IPS-18a (cell line): Measurements from ENCODE around the gene DHRS3.

ENCODE experiments used
- H3K27ac ChIP-seq: one replicate; pipeline ENCODE4 v1.5.1; 2013; ENCODE audit warnings: low read length
- H3K27me3 ChIP-seq: one replicate; pipeline ENCODE4 v1.6.1; 2013; ENCODE audit warnings: mild to moderate bottlenecking, low read length; ENCODE audit not compliant: control insufficient read depth, insufficient read depth
- H3K36me3 ChIP-seq: one replicate; pipeline ENCODE4 v1.6.1; 2013; ENCODE audit warnings: low read depth, low read length; ENCODE audit not compliant: control insufficient read depth
- H3K4me1 ChIP-seq: one replicate; pipeline ENCODE4 v1.6.1; 2013; ENCODE audit warnings: low read depth, low read length; ENCODE audit not compliant: control insufficient read depth
- H3K4me3 ChIP-seq: one replicate; pipeline ENCODE4 v1.5.1; 2013; ENCODE audit warnings: low read length
- H3K9ac ChIP-seq: one replicate; pipeline ENCODE4 v1.6.1; 2013; ENCODE audit warnings: mild to moderate bottlenecking, low read length, moderate library complexity
- H3K9me3 ChIP-seq: one replicate; pipeline ENCODE4 v1.6.1; 2013; ENCODE audit warnings: low read depth, low read length; ENCODE audit not compliant: control insufficient read depth

The DHRS3 gene

DNA sequence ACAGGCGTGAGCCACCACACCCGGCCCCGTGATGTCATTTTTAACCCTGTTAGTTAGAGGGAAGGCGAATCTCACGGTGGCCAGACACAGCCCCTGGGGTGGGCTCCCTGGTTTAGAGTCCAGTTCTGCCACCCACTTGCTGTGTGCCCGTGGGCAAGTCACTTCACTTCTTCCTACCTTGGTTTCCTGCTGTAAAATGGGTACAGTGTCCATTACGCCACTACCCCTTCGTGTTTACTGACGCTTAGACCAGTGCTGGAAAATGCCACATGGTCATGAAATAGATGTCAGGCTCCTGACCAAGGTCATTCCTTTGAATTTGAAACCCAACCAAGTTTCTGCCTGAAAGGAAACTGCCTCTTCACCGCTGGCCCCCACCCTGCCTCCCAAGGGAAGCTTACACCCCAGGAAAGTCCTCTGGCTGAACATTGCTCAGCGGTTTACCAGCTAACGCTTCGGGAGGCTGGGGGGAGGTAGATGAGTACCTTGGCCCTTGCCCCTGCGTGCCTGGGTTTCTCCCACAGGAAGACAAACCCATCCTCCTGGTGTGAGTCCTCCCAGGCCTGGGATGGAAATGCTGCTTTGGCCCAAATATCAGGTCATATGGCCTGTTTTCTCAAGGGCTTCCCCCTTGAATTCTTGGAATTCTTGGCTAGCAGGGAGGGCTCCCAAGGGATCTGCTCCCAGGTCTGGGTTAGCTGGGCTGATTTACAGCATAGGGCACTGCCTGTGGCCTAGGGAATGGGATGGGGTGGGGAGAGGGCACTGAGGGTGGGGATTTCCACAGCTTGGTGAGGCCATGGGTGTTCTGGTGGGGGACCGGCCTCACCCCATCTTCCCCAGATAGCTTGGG is 18.3 kb upstream of the DHRS3 start:
- H3K9ac ChIP-seq = no peak overlapping the region
- peaks cover 19% of the 10 kb centered on the region for H3K4me1 ChIP-seq
- H3K9me3 ChIP-seq = peaks cover 16% of the 10 kb centered on the region
- no peak overlapping the region for H3K27ac ChIP-seq
- H3K27me3 ChIP-seq = no peaks in the 10 kb centered on the region
- H3K36me3 ChIP-seq = no peaks in the 10 kb centered on the region
- H3K4me3 ChIP-seq = no peak overlapping the region

DNA sequence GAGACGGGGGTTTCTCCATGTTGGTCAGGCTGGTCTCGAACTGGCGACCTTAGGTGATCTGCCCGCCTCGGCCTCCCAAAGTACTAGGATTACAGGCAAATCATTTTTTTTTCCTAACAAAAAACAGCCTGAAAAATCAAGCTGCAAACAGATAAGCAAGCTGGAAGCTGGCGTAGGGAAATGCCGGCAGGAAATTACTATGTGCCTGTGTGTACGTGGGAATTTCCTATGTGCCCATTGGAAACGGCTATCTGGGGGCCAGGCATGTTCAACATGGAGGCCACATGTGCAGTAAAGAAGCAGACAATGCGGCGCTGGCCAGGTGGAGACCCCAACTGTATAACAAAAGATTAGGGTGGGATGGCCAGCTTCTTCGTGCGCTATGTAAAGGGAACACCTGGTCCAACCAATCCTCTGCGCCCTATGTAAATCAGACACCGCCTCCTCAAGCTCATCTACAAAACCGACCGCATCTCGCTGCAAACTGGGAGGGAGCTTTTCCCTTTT is 16.7 kb upstream of the DHRS3 start:
- peaks cover 24% of the 10 kb centered on the region for H3K4me1 ChIP-seq
- H3K36me3 ChIP-seq = no peaks in the 10 kb centered on the region
- H3K4me3 ChIP-seq = no peak overlapping the region
- H3K27me3 ChIP-seq = no peaks in the 10 kb centered on the region
- H3K9me3 ChIP-seq = peaks cover 4% of the 10 kb centered on the region
- no peak overlapping the region for H3K27ac ChIP-seq
- no peak overlapping the region for H3K9ac ChIP-seq

DNA sequence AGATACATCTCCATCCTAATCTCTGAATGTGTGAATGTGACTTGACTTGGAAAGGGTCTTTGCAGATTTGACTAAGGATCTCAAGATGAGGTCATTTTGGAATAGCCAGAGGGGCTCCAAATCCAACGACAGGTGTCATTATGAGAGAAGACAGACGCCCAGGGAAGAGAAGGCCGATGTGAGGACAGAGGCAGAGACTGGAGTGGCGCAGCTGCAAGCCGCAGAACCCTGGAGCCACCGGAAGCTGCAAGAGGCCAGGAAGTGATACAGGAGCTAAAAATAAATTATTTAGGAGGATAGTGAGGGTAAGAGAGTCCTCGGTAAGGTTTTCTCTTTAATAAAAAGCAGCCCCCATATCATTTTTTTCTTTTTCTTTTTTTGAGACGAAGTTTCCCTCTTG is 16.1 kb upstream of the DHRS3 start:
- H3K4me1 ChIP-seq = peaks cover 29% of the 10 kb centered on the region
- no peaks in the 10 kb centered on the region for H3K36me3 ChIP-seq
- no peaks in the 10 kb centered on the region for H3K9me3 ChIP-seq
- H3K4me3 ChIP-seq = no peak overlapping the region
- no peak overlapping the region for H3K9ac ChIP-seq
- no peak overlapping the region for H3K27ac ChIP-seq
- H3K27me3 ChIP-seq = no peaks in the 10 kb centered on the region

DNA sequence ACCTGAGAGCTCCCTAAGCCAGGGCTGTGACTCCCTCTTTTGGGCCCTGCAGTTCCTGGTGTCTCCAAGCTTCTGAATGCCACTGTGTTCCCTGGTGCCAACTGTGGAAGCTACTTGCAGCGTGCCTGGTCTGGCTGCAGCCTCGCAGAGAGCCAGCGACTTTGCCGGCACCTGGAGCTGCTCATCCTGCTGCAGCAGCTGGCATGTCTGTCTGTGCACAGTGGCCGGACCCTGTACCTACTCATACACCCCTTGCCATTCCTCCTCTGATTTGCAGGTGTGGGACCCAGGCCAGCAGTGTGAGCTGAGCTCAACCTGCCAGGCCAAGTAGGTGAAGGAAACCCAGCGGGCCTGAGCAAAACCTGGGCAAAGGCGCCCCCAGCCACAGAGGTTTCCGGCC is 13.6 kb upstream of the DHRS3 start:
- Histone ChIP-seq H3K27me3 (no peaks in the 10 kb centered on the region), H3K4me1 (peaks cover 31% of the 10 kb centered on the region), H3K9me3 (no peaks in the 10 kb centered on the region), H3K9ac (no peak overlapping the region), H3K27ac (no peak overlapping the region), H3K36me3 (no peaks in the 10 kb centered on the region), H3K4me3 (no peak overlapping the region)

DNA sequence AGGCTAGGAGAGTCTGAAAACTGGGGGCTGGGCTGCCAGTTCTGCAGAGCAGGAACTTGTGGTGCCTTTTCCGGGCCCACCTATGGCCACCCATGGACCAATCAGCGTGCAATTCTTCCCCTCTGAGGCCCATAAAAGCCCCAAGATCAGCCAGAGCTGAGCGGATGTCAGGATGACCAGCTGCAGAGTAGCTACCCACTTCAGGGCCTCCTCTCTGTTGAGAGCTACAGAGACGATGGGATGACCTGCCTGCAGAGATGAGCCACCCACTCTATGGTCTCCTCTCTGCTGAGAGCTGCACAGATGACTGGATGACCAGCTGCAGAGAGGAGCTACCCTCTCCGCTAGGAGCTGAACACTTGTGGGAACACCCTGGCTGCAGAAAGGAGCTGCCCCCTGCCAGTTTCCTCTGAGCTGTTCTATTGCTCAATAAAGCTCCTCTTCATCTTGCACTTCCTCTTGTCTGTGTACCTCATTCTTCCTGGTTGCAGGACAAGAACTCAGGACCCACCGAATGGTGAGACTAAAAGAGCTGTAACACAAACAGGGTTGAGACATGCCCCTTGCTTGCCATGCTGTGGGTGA is 13.0 kb upstream of the DHRS3 start:
- no peak overlapping the region for H3K27ac ChIP-seq
- no peak overlapping the region for H3K4me3 ChIP-seq
- no peaks in the 10 kb centered on the region for H3K27me3 ChIP-seq
- no peaks in the 10 kb centered on the region for H3K9me3 ChIP-seq
- peaks cover 26% of the 10 kb centered on the region for H3K4me1 ChIP-seq
- H3K9ac ChIP-seq = no peak overlapping the region
- no peaks in the 10 kb centered on the region for H3K36me3 ChIP-seq

DNA sequence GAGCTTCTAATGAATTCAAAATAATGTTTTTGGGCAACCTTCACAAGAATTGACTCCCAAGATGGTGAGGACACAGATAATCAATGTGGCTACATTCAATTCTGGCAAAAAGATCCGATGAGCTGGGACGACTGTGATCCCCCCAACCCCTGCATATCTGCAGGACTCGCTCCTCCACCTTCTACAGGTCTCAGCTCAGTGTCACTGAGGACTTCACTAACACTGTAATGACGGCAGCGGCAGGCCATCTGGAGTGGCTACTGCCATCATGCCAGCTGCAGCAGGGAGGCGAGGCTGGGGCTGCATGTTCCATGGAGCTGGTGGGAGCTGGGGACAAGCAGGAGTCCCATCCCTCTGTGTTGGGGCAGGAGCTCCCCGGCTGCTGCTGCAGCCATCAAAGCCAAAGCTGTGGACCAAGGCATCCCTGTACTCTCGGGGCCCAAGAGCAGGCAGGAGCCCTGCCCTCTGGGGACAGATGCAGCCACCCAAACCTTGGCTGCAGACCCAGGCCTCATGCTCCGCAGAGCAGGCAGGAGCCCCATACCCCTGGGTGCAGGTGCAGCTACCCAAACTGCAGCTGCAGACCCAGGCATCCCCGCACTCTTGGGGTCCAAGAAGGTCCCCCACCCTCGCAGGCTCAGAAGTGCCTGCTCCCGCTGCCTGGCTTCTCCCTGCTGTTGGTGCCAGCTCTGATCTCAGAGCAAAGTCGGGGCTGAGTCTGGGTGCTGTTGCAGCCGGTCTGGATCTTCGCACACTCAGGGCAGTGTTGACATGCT is 12.2 kb upstream of the DHRS3 start:
- Histone ChIP-seq H3K4me3 (no peak overlapping the region), H3K9ac (no peak overlapping the region), H3K27ac (no peak overlapping the region), H3K9me3 (no peaks in the 10 kb centered on the region), H3K4me1 (peaks cover 26% of the 10 kb centered on the region), H3K36me3 (no peaks in the 10 kb centered on the region), H3K27me3 (no peaks in the 10 kb centered on the region)

DNA sequence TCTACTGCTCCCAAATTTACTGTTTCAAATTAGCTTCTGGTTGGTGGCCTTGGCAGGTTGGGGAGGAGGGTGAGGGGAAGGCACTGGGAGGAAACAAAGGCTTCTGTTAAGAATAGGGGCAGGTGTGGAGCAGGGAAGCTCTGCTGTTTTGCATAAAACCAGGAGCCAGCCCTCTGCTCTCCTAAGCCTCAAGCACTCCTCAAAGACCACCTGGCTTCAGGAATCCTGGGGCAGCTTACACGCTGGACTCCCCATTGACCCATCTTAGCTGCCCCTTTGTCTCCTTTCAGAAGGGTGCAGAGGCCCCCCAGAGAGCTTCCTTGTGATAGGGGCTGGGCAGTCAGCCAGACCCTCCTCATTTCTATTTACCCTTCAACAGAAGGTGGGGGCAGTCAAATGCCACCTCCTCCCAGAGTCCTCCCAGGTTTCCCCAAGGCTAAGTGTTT is 11.5 kb upstream of the DHRS3 start:
- H3K9ac ChIP-seq = no peak overlapping the region
- H3K27ac ChIP-seq = no peak overlapping the region
- no peaks in the 10 kb centered on the region for H3K36me3 ChIP-seq
- H3K27me3 ChIP-seq = no peaks in the 10 kb centered on the region
- H3K4me1 ChIP-seq = peaks cover 26% of the 10 kb centered on the region
- no peak overlapping the region for H3K4me3 ChIP-seq
- H3K9me3 ChIP-seq = no peaks in the 10 kb centered on the region

DNA sequence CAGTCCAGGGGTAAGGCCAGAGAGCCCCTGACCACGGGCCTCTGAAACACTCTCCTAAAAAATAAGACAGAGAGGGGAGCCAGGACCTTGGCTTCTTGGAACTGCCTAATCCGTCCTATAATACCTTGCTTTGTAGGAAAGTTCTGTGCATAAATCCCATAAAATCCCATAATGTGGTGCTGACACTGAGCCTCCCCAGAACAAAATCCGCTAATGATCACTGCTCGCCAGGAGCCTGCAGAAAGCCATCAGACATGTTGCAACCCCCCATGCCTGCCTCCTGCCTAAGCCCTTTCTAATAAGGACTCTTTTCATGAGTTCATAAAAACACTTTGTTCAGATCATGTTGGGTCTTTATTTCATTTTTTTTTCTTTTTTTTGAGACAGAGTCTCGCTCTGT is 9.3 kb upstream of the DHRS3 start:
- Histone ChIP-seq H3K4me1 (peaks cover 24% of the 10 kb centered on the region), H3K4me3 (no peak overlapping the region), H3K9me3 (no peaks in the 10 kb centered on the region), H3K27ac (no peak overlapping the region), H3K27me3 (no peaks in the 10 kb centered on the region), H3K9ac (no peak overlapping the region), H3K36me3 (no peaks in the 10 kb centered on the region)

DNA sequence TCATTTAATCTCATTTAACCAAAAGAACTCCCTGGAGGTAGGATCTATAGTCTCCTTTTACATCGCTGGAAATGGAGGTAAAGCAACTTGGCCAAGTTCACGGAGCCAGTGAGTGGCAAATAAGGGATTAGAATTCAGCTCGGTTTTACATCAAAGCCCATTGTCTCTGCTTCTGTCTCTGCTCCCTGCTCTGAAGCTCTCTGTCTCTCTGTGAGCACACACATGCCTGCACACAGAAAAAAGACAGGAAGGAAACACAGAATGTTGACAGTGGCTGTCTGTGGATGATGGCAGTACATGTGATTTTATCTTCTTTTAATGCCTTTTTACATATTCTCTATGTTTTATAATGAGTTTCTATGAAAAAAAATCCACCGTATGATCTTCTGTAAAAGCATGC is 8.9 kb upstream of the DHRS3 start:
- H3K27ac ChIP-seq = no peak overlapping the region
- H3K4me3 ChIP-seq = no peak overlapping the region
- peaks cover 21% of the 10 kb centered on the region for H3K4me1 ChIP-seq
- H3K9ac ChIP-seq = no peak overlapping the region
- H3K9me3 ChIP-seq = no peaks in the 10 kb centered on the region
- H3K36me3 ChIP-seq = no peaks in the 10 kb centered on the region
- H3K27me3 ChIP-seq = no peaks in the 10 kb centered on the region

DNA sequence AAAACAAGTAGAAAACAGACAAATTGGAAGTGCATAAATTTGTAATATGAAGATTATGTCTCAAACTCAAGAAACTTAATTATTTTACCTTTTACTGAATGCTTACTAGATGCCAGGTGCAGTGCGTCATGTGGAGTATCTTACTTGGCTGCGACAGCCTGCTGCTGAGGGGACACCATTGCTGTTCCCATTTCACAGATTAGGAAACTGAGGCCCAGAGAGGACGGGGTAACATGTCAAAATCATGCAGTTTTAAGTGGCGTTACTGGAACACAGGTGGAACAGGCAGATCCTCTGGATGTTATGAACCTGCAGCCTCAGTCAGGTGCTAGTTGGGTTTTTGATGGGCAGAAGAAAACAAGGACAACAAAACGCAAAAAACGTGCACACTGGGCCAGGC is 7.3 kb upstream of the DHRS3 start:
- Histone ChIP-seq H3K4me1 (peaks cover 21% of the 10 kb centered on the region), H3K4me3 (no peak overlapping the region), H3K27ac (no peak overlapping the region), H3K27me3 (no peaks in the 10 kb centered on the region), H3K9ac (no peak overlapping the region), H3K36me3 (no peaks in the 10 kb centered on the region), H3K9me3 (no peaks in the 10 kb centered on the region)

DNA sequence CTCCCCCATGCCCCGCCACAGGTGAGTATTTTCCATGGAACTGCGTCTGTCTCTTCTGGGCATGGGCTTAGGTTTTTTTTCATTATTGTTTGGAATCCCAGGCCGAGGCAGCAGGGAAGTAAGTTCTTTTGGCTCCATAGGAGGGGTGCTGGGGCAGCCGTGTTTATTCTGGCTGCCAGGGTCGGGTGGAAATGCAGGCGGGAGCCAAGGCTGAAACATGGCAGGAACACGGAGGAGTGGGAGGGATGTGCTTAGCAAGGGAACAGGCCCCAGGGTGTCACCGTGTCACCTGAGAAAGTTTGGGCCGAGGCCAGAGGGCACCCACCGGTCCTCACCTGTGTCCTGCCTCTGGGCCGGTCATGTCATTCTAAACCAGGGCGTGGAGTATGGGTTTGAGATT is 4.5 kb upstream of the DHRS3 start:
- H3K4me1 ChIP-seq = peaks cover 14% of the 10 kb centered on the region
- no peak overlapping the region for H3K4me3 ChIP-seq
- H3K27ac ChIP-seq = no peak overlapping the region
- no peaks in the 10 kb centered on the region for H3K9me3 ChIP-seq
- H3K27me3 ChIP-seq = no peaks in the 10 kb centered on the region
- no peaks in the 10 kb centered on the region for H3K36me3 ChIP-seq
- no peak overlapping the region for H3K9ac ChIP-seq
